HG02870 (cell line): Measurements from ENCODE around the gene RASA2.
"Not testable (repeated sequence)": the region's sequence is repeated elsewhere in the genome, so short reads cannot be mapped to it uniquely, and the experiment has no call there.

Source experiments
- ATAC-seq: cut with Tn5 transposase; IDR thresholded peaks from one replicate; pipeline ENCODE4 v1.9.1; 2021; ENCODE audit warnings: mild to moderate bottlenecking, moderate library complexity; ENCODE audit not compliant: unreplicated experiment

RASA2 gene

GRCh38 chr3:141575879-141576743 lies 89.3 kb downstream of the RASA2 start:
- no peak for ATAC-seq

GRCh38 chr3:141576744-141577052 lies 89.9 kb downstream of the RASA2 start:
- no peak for ATAC-seq

GRCh38 chr3:141578202-141578973 lies 91.6 kb downstream of the RASA2 start:
- ATAC-seq, result no peak

GRCh38 chr3:141594357-141594756 lies 107.5 kb downstream of the RASA2 start:
- ATAC-seq, result no peak

GRCh38 chr3:141597931-141598330 lies 111.1 kb downstream of the RASA2 start:
- no peak for ATAC-seq

- no peak for ATAC-seq
These were observed 113.5 kb downstream of the RASA2 start for GRCh38 chr3:141600331-141600730.

GRCh38 chr3:141602706-141603105 lies 115.9 kb downstream of the RASA2 start:
- ATAC-seq, result no peak

- ATAC-seq, result no peak
These were observed 116.7 kb downstream of the RASA2 start for GRCh38 chr3:141603473-141604035.

GRCh38 chr3:141605883-141606282 lies 119.1 kb downstream of the RASA2 start:
- ATAC-seq, result no peak

GRCh38 chr3:141608438-141608837 lies 121.6 kb downstream of the RASA2 start:
- ATAC-seq, result no peak

- ATAC-seq, result no peak
These were observed 124.1 kb downstream of the RASA2 start for GRCh38 chr3:141610939-141611338.

GRCh38 chr3:141618103-141618910 lies 131.5 kb downstream of the RASA2 start:
- no peak for ATAC-seq

GRCh38 chr3:141618938-141619337 lies 132.1 kb downstream of the RASA2 start:
- ATAC-seq, result no peak

- ATAC-seq, result no peak
These were observed 132.6 kb downstream of the RASA2 start for GRCh38 chr3:141619450-141619849.

- ATAC-seq, result no peak
These were observed 136.9 kb downstream of the RASA2 start for GRCh38 chr3:141623691-141624090.

GRCh38 chr3:141625506-141625905 lies 138.7 kb downstream of the RASA2 start:
- no peak for ATAC-seq

- ATAC-seq, result not testable (repeated sequence)
These were observed 141.5 kb downstream of the RASA2 start for GRCh38 chr3:141628334-141628733.

- ATAC-seq, result not testable (repeated sequence)
These were observed 142.1 kb downstream of the RASA2 start for GRCh38 chr3:141628868-141629441.

GRCh38 chr3:141629976-141630375 lies 143.1 kb downstream of the RASA2 start:
- ATAC-seq, result no peak

GRCh38 chr3:141632779-141633374 lies 146.1 kb downstream of the RASA2 start:
- no peak for ATAC-seq
